ENCODE results near the gene SEMA3A. TPM values are rescaled to one million over a fixed set of nuclear protein-coding genes. Genes with fewer than 3 reads are reported as not detected.

SEMA3A gene
- polyA plus RNA-seq, 1 donor from 2014 or later: 22.8 TPM

DNA sequence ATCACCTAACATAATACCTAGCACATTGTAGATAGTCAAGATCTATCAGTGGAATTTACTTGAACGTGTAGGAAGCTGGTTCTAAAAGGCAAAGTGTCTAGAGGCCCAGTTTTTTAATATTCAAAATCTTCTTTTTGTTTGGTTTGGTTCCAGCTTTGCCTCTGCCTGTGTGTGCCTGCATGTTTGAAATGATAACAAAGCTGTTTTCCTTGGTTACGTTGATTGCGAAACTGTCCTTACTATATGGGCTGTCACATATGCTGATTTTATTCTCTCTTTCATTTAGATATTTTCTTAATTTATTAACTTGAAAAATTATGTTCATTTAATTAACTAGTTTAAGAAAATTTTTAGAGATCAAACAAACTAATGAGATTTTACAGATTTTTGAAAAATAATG is 237.3 kb downstream of the SEMA3A start:
- Histone ChIP-seq H3K4me3 (ENCODE audit: low read length) (no peak overlapping the region), H3K9me3 (ENCODE audit: low read length) (no peaks in the 10 kb centered on the region), H2AFZ (ENCODE audit: low read depth, low read length) (no peak overlapping the region), H3K27me3 (ENCODE audit: insufficient read depth, low read depth, low read length) (no peaks in the 10 kb centered on the region), H3K4me2 (ENCODE audit: low read length) (no peak overlapping the region), H4K20me1 (ENCODE audit: insufficient read depth) (no peaks in the 10 kb centered on the region), H3F3A (ENCODE audit: insufficient read depth, low read length, poor library complexity, severe bottlenecking) (no peaks in the 10 kb centered on the region), H3K79me2 (replicated peaks; ENCODE audit: insufficient read depth, low read length) (no peaks in the 10 kb centered on the region), H3K36me3 (ENCODE audit: insufficient read depth, low read length) (peaks cover 5% of the 10 kb centered on the region), H3K9ac (ENCODE audit: low read length) (no peak overlapping the region), H3K9me2 (ENCODE audit: insufficient read depth, low read length) (no peaks in the 10 kb centered on the region), H3K27ac (ENCODE audit: low read length) (no peak overlapping the region)
- TF ChIP-seq, protein P1, sequence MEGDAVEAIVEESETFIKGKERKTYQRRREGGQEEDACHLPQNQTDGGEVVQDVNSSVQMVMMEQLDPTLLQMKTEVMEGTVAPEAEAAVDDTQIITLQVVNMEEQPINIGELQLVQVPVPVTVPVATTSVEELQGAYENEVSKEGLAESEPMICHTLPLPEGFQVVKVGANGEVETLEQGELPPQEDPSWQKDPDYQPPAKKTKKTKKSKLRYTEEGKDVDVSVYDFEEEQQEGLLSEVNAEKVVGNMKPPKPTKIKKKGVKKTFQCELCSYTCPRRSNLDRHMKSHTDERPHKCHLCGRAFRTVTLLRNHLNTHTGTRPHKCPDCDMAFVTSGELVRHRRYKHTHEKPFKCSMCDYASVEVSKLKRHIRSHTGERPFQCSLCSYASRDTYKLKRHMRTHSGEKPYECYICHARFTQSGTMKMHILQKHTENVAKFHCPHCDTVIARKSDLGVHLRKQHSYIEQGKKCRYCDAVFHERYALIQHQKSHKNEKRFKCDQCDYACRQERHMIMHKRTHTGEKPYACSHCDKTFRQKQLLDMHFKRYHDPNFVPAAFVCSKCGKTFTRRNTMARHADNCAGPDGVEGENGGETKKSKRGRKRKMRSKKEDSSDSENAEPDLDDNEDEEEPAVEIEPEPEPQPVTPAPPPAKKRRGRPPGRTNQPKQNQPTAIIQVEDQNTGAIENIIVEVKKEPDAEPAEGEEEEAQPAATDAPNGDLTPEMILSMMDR (IDR thresholded peaks at IDR 0.05; ENCODE audit: poor library complexity, severe bottlenecking): no peak
- TF ChIP-seq POLR2AphosphoS5 (IDR thresholded peaks at IDR 0.05) (no peak), EZH2 (IDR thresholded peaks at IDR 0.05; ENCODE audit: borderline replicate concordance, insufficient read depth, low read length, poor library complexity, severe bottlenecking) (no peak), RAD21 (conservative IDR thresholded peaks at IDR 0.05) (no peak), MXI1 (conservative IDR thresholded peaks at IDR 0.05; ENCODE audit: poor library complexity, severe bottlenecking) (no peak), SMC3 (conservative IDR thresholded peaks at IDR 0.05; ENCODE audit: poor library complexity) (no peak), TAF1 (IDR thresholded peaks at IDR 0.05; ENCODE audit: low read depth) (no peak), EP300 (conservative IDR thresholded peaks at IDR 0.05; ENCODE audit: poor library complexity, severe bottlenecking) (no peak)
- TF ChIP-seq, protein P2, sequence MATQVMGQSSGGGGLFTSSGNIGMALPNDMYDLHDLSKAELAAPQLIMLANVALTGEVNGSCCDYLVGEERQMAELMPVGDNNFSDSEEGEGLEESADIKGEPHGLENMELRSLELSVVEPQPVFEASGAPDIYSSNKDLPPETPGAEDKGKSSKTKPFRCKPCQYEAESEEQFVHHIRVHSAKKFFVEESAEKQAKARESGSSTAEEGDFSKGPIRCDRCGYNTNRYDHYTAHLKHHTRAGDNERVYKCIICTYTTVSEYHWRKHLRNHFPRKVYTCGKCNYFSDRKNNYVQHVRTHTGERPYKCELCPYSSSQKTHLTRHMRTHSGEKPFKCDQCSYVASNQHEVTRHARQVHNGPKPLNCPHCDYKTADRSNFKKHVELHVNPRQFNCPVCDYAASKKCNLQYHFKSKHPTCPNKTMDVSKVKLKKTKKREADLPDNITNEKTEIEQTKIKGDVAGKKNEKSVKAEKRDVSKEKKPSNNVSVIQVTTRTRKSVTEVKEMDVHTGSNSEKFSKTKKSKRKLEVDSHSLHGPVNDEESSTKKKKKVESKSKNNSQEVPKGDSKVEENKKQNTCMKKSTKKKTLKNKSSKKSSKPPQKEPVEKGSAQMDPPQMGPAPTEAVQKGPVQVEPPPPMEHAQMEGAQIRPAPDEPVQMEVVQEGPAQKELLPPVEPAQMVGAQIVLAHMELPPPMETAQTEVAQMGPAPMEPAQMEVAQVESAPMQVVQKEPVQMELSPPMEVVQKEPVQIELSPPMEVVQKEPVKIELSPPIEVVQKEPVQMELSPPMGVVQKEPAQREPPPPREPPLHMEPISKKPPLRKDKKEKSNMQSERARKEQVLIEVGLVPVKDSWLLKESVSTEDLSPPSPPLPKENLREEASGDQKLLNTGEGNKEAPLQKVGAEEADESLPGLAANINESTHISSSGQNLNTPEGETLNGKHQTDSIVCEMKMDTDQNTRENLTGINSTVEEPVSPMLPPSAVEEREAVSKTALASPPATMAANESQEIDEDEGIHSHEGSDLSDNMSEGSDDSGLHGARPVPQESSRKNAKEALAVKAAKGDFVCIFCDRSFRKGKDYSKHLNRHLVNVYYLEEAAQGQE (IDR thresholded peaks at IDR 0.05; ENCODE audit: borderline replicate concordance): no peak

DNA sequence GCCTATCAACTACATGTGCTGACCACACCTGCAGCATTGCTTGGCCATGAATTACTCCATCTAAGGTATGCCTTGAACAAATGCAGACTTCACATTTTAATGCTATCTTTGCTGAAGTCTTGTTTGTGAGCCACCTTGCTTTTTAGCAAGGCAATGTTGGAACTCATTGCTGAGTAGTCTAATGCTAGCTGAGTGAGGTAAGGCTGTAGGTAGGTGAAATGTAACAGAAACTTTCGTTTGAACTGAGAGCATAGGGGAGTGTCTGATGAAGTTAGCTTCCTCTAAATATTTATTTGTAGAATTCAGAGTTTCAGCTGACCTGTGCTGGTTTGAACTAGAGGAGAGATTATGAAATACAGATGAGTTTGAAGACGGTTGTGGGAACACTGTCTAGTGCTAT is 238.5 kb downstream of the SEMA3A start:
- Histone ChIP-seq H3K79me2 (replicated peaks; ENCODE audit: insufficient read depth, low read length) (no peaks in the 10 kb centered on the region), H3K9me2 (ENCODE audit: insufficient read depth, low read length) (no peaks in the 10 kb centered on the region), H3K9me3 (ENCODE audit: low read length) (no peaks in the 10 kb centered on the region), H3K9ac (ENCODE audit: low read length) (no peak overlapping the region), H3K27me3 (ENCODE audit: insufficient read depth, low read depth, low read length) (no peaks in the 10 kb centered on the region), H4K20me1 (ENCODE audit: insufficient read depth) (no peaks in the 10 kb centered on the region), H3F3A (ENCODE audit: insufficient read depth, low read length, poor library complexity, severe bottlenecking) (no peaks in the 10 kb centered on the region), H3K36me3 (ENCODE audit: insufficient read depth, low read length) (peaks cover under 1% of the 10 kb centered on the region), H3K27ac (ENCODE audit: low read length) (no peak overlapping the region), H3K4me3 (ENCODE audit: low read length) (no peak overlapping the region), H3K4me2 (ENCODE audit: low read length) (no peak overlapping the region), H2AFZ (ENCODE audit: low read depth, low read length) (no peak overlapping the region)
- TF ChIP-seq EP300 (conservative IDR thresholded peaks at IDR 0.05; ENCODE audit: poor library complexity, severe bottlenecking) (no peak), MXI1 (conservative IDR thresholded peaks at IDR 0.05; ENCODE audit: poor library complexity, severe bottlenecking) (no peak), RAD21 (conservative IDR thresholded peaks at IDR 0.05) (no peak), EZH2 (IDR thresholded peaks at IDR 0.05; ENCODE audit: borderline replicate concordance, insufficient read depth, low read length, poor library complexity, severe bottlenecking) (no peak), POLR2AphosphoS5 (IDR thresholded peaks at IDR 0.05) (no peak), TAF1 (IDR thresholded peaks at IDR 0.05; ENCODE audit: low read depth) (no peak), SMC3 (conservative IDR thresholded peaks at IDR 0.05; ENCODE audit: poor library complexity) (no peak)
- TF ChIP-seq, protein P1 (IDR thresholded peaks at IDR 0.05; ENCODE audit: poor library complexity, severe bottlenecking): no peak
- TF ChIP-seq, protein P2 (IDR thresholded peaks at IDR 0.05; ENCODE audit: borderline replicate concordance): no peak

All from neural cell (in vitro differentiated cells).